HepG2 (cell line): Measurements from ENCODE around the gene PPP2R5C.

Source experiments
- CREB1 ChIP-seq, 2 experiments: fragments of 450-650 bp in 1 of 2; IDR thresholded peaks; 2 replicates each; pipeline ENCODE4 v1.6.1; 2016 to 2017; ENCODE audit warnings: control low read depth in 1 of 2, mild to moderate bottlenecking in 1 of 2, missing compliant biosample characterization in 1 of 2, missing genetic modification characterization in 1 of 2
- CTCF ChIP-seq: sonication (generic); formaldehyde crosslinking; IDR thresholded peaks from 2 replicates; pipeline ENCODE4 v1.5.0; 2020; ENCODE audit warnings: mild to moderate bottlenecking, missing genetic modification reagents, moderate library complexity
- EZH2 ChIP-seq: conservative IDR thresholded peaks from 2 replicates; pipeline ENCODE4 v1.6.1; 2012; ENCODE audit warnings: mild to moderate bottlenecking, low read depth, low read length, moderate library complexity
- MAFF ChIP-seq: IDR thresholded peaks from 2 replicates; pipeline ENCODE4 v1.6.1; 2011; ENCODE audit warnings: low read depth, low read length, improper control_type of control experiment
- NBN ChIP-seq: fragments of 450-650 bp; conservative IDR thresholded peaks from 2 replicates; pipeline ENCODE4 v1.6.1; 2017
- POLR2A ChIP-seq, 2 experiments: IDR thresholded peaks; 2 replicates each; pipeline ENCODE4 v1.6.1; 2011; ENCODE audit warnings: low read depth in 2 of 2, low read length in 2 of 2, mild to moderate bottlenecking in 1 of 2, moderate library complexity in 1 of 2; ENCODE audit not compliant: insufficient read depth in 1 of 2
- ZMYM3 ChIP-seq: sonication (generic); formaldehyde crosslinking; IDR thresholded peaks from 2 replicates; pipeline ENCODE4 v1.5.1; 2020; ENCODE audit warnings: mild to moderate bottlenecking, missing genetic modification reagents
- ZNF780A ChIP-seq: sonication (generic); formaldehyde crosslinking; IDR thresholded peaks from 2 replicates; pipeline ENCODE4 v1.8.0; 2022; ENCODE audit warnings: mild to moderate bottlenecking, missing genetic modification reagents, moderate library complexity

GRCh38 chr14:101878211-101878821, 116.8 kb downstream of the PPP2R5C start:
- TF ChIP-seq MAFF (no peak), ZNF780A (CRISPR knock-in tag) (no peak), NBN (no peak), CTCF (no peak), ZMYM3 (CRISPR knock-in tag) (no peak), POLR2A (IDR thresholded peaks at IDR 0.05; ENCODE audit: insufficient read depth in 1 of 2, low read depth in 2 of 2, low read length in 2 of 2) (no peak), CREB1 (IDR thresholded peaks at IDR 0.05) (no peak), CREB1 (CRISPR knock-in tag; IDR thresholded peaks at IDR 0.05) (no peak), EZH2 (no peak)
